Activated T-helper 1 cell treated with anti-CD3 and anti-CD28 coated beads, Interleukin-12 subunit alpha, Interleukin-12 subunit beta, Interleukin-2, Interleukin-4 antibody, amounts not matched to agents 30 ng/mL and 10 ng/mL and 1 ng/mL, durations not matched to agents 14 hours and 24 hours and 36 hours (primary cell): ENCODE data around the gene OR52I2. TPM values are rescaled to one million over a fixed set of nuclear protein-coding genes. Genes with fewer than 3 reads are reported as not detected.

Experiments
- DNase-seq: peaks from one replicate; pipeline ENCODE4 v3.0.0; 2021; ENCODE audit warnings: low spot score
- H3K27ac Mint-ChIP-seq: one replicate; pipeline ENCODE4 v1.8.0; 2021; ENCODE audit warnings: mild to moderate bottlenecking, mixed read lengths
- H3K27me3 Mint-ChIP-seq: one replicate; pipeline ENCODE4 v1.8.0; 2022; ENCODE audit warnings: mild to moderate bottlenecking, moderate library complexity, mixed read lengths; ENCODE audit not compliant: insufficient read depth
- H3K36me3 Mint-ChIP-seq: one replicate; pipeline ENCODE4 v1.8.0; 2021; ENCODE audit warnings: low read depth, mixed read lengths
- H3K4me1 Mint-ChIP-seq: one replicate; pipeline ENCODE4 v1.8.0; 2021; ENCODE audit warnings: low read depth, mixed read lengths
- H3K4me3 Mint-ChIP-seq: one replicate; pipeline ENCODE4 v1.8.0; 2021; ENCODE audit warnings: mild to moderate bottlenecking, moderate library complexity, mixed read lengths
- H3K9me3 Mint-ChIP-seq: one replicate; pipeline ENCODE4 v1.8.0; 2021; ENCODE audit warnings: mixed read lengths
- intact Hi-C: fragments of 100-400 bp; cut with micrococcal nuclease; formaldehyde crosslinking; loops from one replicate; pipeline ENCODE4 v1.15.1; 2024
- total RNA-seq: library from RNA; stranded (reverse); gene quantifications from 2 replicates; pipeline ENCODE4 v1.2.3, GENCODE V29; 2022

Gene OR52I2
- not detected in 2 replicates for total RNA-seq

- Mint-ChIP-seq H3K36me3 (no peaks in the 10 kb centered on the region), H3K27ac (no peak within 1 kb of the TSS), H3K27me3 (peaks cover 6% of the 10 kb centered on the region), H3K4me3 (no peak within 1 kb of the TSS), H3K4me1 (peaks cover 4% of the 10 kb centered on the region), H3K9me3 (no peaks in the 10 kb centered on the region)
- no peak for DNase-seq
- intact Hi-C loops: no loop called here
Measured at GRCh38 chr11:4581443-4581842, at the start of gene OR52I2. TSS of gene OR52I2 (plus strand) at chr11:4581743.

- no peak overlapping the region for H3K4me3 Mint-ChIP-seq
- intact Hi-C loops: loop anchor here (1.0 to 5.0 kb wide), 2 partner anchors 162 to 352 kb away; no protein-coding TSS in a partner anchor
Measured at GRCh38 chr11:4539603-4540219, 41.8 kb upstream of the OR52I2 start.

GRCh38 chr11:4541071-4541470 is 40.5 kb upstream of the OR52I2 start:
- H3K4me1 Mint-ChIP-seq: no peaks in the 10 kb centered on the region
- no peaks in the 10 kb centered on the region for H3K36me3 Mint-ChIP-seq
- intact Hi-C loops: no loop called here
- H3K27ac Mint-ChIP-seq: no peak overlapping the region
- no peak for DNase-seq
- H3K4me3 Mint-ChIP-seq: no peak overlapping the region
- H3K27me3 Mint-ChIP-seq: peaks cover 12% of the 10 kb centered on the region
- H3K9me3 Mint-ChIP-seq: no peaks in the 10 kb centered on the region

More at GRCh38 chr11:4539603-4540219, 41.8 kb upstream of the OR52I2 start:
- no peak overlapping the region for H3K27ac Mint-ChIP-seq
- peaks cover 12% of the 10 kb centered on the region for H3K27me3 Mint-ChIP-seq
- no peaks in the 10 kb centered on the region for H3K36me3 Mint-ChIP-seq
- peak; percentile 11 for DNase-seq
- H3K9me3 Mint-ChIP-seq: no peaks in the 10 kb centered on the region
- H3K4me1 Mint-ChIP-seq: no peaks in the 10 kb centered on the region

- no peak for DNase-seq
- H3K27me3 Mint-ChIP-seq: peaks cover 10% of the 10 kb centered on the region
- no peak overlapping the region for H3K4me3 Mint-ChIP-seq
- H3K36me3 Mint-ChIP-seq: no peaks in the 10 kb centered on the region
- H3K27ac Mint-ChIP-seq: no peak overlapping the region
- intact Hi-C loops: no loop called here
- H3K4me1 Mint-ChIP-seq: no peaks in the 10 kb centered on the region
- no peaks in the 10 kb centered on the region for H3K9me3 Mint-ChIP-seq
Measured at GRCh38 chr11:4543561-4543960, 38.0 kb upstream of the OR52I2 start.

GRCh38 chr11:4544891-4545290 is 36.7 kb upstream of the OR52I2 start, which contains the start of gene OR52M1:
TSS of gene OR52M1 (plus strand) at chr11:4545191. CDS start at chr11:4545191, 0 bp downstream.
- intact Hi-C loops: no loop called here
- no peaks in the 10 kb centered on the region for H3K4me1 Mint-ChIP-seq
- no peaks in the 10 kb centered on the region for H3K9me3 Mint-ChIP-seq
- no peaks in the 10 kb centered on the region for H3K36me3 Mint-ChIP-seq
- no peak for DNase-seq
- no peak within 1 kb of the TSS for H3K27ac Mint-ChIP-seq
- H3K27me3 Mint-ChIP-seq: peaks cover 10% of the 10 kb centered on the region
- no peak within 1 kb of the TSS for H3K4me3 Mint-ChIP-seq

GRCh38 chr11:4546878-4547277 is 34.7 kb upstream of the OR52I2 start:
- H3K27ac Mint-ChIP-seq: no peak overlapping the region
- DNase-seq: no peak
- peaks cover 8% of the 10 kb centered on the region for H3K27me3 Mint-ChIP-seq
- no peak overlapping the region for H3K4me3 Mint-ChIP-seq
- no peaks in the 10 kb centered on the region for H3K4me1 Mint-ChIP-seq
- intact Hi-C loops: no loop called here
- H3K9me3 Mint-ChIP-seq: no peaks in the 10 kb centered on the region
- no peaks in the 10 kb centered on the region for H3K36me3 Mint-ChIP-seq

GRCh38 chr11:4547416-4547815 is 34.1 kb upstream of the OR52I2 start:
- Mint-ChIP-seq H3K4me1 (no peaks in the 10 kb centered on the region), H3K4me3 (no peak overlapping the region), H3K36me3 (no peaks in the 10 kb centered on the region), H3K9me3 (no peaks in the 10 kb centered on the region), H3K27ac (no peak overlapping the region), H3K27me3 (peaks cover 3% of the 10 kb centered on the region)
- intact Hi-C loops: no loop called here
- no peak for DNase-seq

- Mint-ChIP-seq H3K4me3 (no peak overlapping the region), H3K9me3 (no peaks in the 10 kb centered on the region), H3K27me3 (no peaks in the 10 kb centered on the region), H3K4me1 (no peaks in the 10 kb centered on the region), H3K36me3 (no peaks in the 10 kb centered on the region), H3K27ac (no peak overlapping the region)
- intact Hi-C loops: no loop called here
- no peak for DNase-seq
Measured at GRCh38 chr11:4551346-4551979, 30.1 kb upstream of the OR52I2 start.

GRCh38 chr11:4559527-4560440 is 21.8 kb upstream of the OR52I2 start:
- Mint-ChIP-seq H3K27me3 (no peaks in the 10 kb centered on the region), H3K9me3 (no peaks in the 10 kb centered on the region), H3K4me3 (no peak overlapping the region), H3K4me1 (no peaks in the 10 kb centered on the region), H3K27ac (no peak overlapping the region), H3K36me3 (no peaks in the 10 kb centered on the region)
- intact Hi-C loops: no loop called here
- DNase-seq: no peak

- intact Hi-C loops: no loop called here
- H3K36me3 Mint-ChIP-seq: no peaks in the 10 kb centered on the region
- no peaks in the 10 kb centered on the region for H3K4me1 Mint-ChIP-seq
- DNase-seq: no peak
- H3K27ac Mint-ChIP-seq: no peak overlapping the region
- H3K9me3 Mint-ChIP-seq: no peaks in the 10 kb centered on the region
- no peaks in the 10 kb centered on the region for H3K27me3 Mint-ChIP-seq
- H3K4me3 Mint-ChIP-seq: no peak overlapping the region
Measured at GRCh38 chr11:4560467-4560866, 21.1 kb upstream of the OR52I2 start.

- intact Hi-C loops: no loop called here
- no peaks in the 10 kb centered on the region for H3K27me3 Mint-ChIP-seq
- no peaks in the 10 kb centered on the region for H3K9me3 Mint-ChIP-seq
- no peaks in the 10 kb centered on the region for H3K36me3 Mint-ChIP-seq
- H3K27ac Mint-ChIP-seq: no peak overlapping the region
- no peaks in the 10 kb centered on the region for H3K4me1 Mint-ChIP-seq
- no peak overlapping the region for H3K4me3 Mint-ChIP-seq
- no peak for DNase-seq
Measured at GRCh38 chr11:4565371-4565770, 16.2 kb upstream of the OR52I2 start.

- Mint-ChIP-seq H3K27ac (no peak overlapping the region), H3K4me1 (no peaks in the 10 kb centered on the region), H3K9me3 (no peaks in the 10 kb centered on the region)
Measured at GRCh38 chr11:4569075-4569474, 12.5 kb upstream of the OR52I2 start.

GRCh38 chr11:4576880-4577279 is 4.7 kb upstream of the OR52I2 start:
- Mint-ChIP-seq H3K9me3 (no peaks in the 10 kb centered on the region), H3K27ac (no peak overlapping the region), H3K36me3 (no peaks in the 10 kb centered on the region), H3K27me3 (peaks cover 5% of the 10 kb centered on the region), H3K4me3 (no peak overlapping the region), H3K4me1 (peaks cover 13% of the 10 kb centered on the region)
- intact Hi-C loops: no loop called here
- DNase-seq: no peak

More at GRCh38 chr11:4569075-4569474, 12.5 kb upstream of the OR52I2 start:
- intact Hi-C loops: no loop called here
- Mint-ChIP-seq H3K4me3 (no peak overlapping the region), H3K27me3 (no peaks in the 10 kb centered on the region), H3K36me3 (no peaks in the 10 kb centered on the region)
- no peak for DNase-seq
